Measurements from ENCODE around the gene LY6G6C. TPM values are rescaled to one million over a fixed set of nuclear protein-coding genes. Genes with fewer than 3 reads are reported as not detected.

LY6G6C gene
- total and polyA plus RNA-seq, 2 donors (not counting 1 experiment from before 2014, with no cell fraction given), result 0.13 TPM; not detected in 1

GRCh38 chr6:31693535-31693934 lies 28.0 kb downstream of the LY6G6C start:
- Histone ChIP-seq H3K4me1 (ENCODE audit: control insufficient read depth in 2 of 2, insufficient read depth in 2 of 2, low read length in 2 of 2) (peaks cover 10 to 18% of the 10 kb centered on the region in 2 donors), H3K36me3 (replicated peaks in 1 of 2; ENCODE audit: control extremely low read depth in 1 of 2, control insufficient read depth in 1 of 2, extremely low read depth in 1 of 2, insufficient read depth in 2 of 2, low read length in 1 of 2) (peaks cover 0 to 77% of the 10 kb centered on the region in 2 experiments), H3K4me3 (ENCODE audit: control extremely low read depth in 1 of 5, extremely low read depth in 1 of 5, insufficient read depth in 1 of 5, low read depth in 2 of 5, low read length in 4 of 5) (no peak overlapping the region), H3K9ac (ENCODE audit: low read length) (no peak overlapping the region), H3K79me2 (ENCODE audit: control insufficient read depth, insufficient read depth, low read length) (no peaks in the 10 kb centered on the region), H4K20me1 (ENCODE audit: control insufficient read depth, insufficient read depth, low read length, poor library complexity, severe bottlenecking) (no peaks in the 10 kb centered on the region), H3K4me2 (replicated peaks; ENCODE audit: low read depth, low read length, poor library complexity, severe bottlenecking) (no peak overlapping the region), H3K27me3 (replicated peaks in 1 of 4; ENCODE audit: control extremely low read depth in 1 of 4, control insufficient read depth in 3 of 4, insufficient read depth in 4 of 4, low read length in 3 of 4) (no peaks in the 10 kb centered on the region), H2AFZ (ENCODE audit: insufficient read depth, low read depth, low read length, poor library complexity, severe bottlenecking) (no peak overlapping the region), H3K9me3 (ENCODE audit: control extremely low read depth in 1 of 3, control insufficient read depth in 2 of 3, insufficient read depth in 1 of 3, low read length in 2 of 3) (no peaks in the 10 kb centered on the region), H3K27ac (ENCODE audit: low read length in 2 of 2) (no peak overlapping the region)
- no peak for ATAC-seq (ENCODE audit: low read depth)
- intact Hi-C loops (cut with micrococcal nuclease), result no loop called here
- no peak overlapping the region for H3K4me3 Mint-ChIP-seq
- POLR2A ChIA-PET, result interaction anchor here (0.6 kb wide), 1 partner anchor 273 kb away, joined by 4 read pairs; no protein-coding TSS in a partner anchor
- no peaks in the 10 kb centered on the region for H3K9me3 Mint-ChIP-seq (ENCODE audit: insufficient read depth)
- 100% methylated on average over 1 of the region's 6 CpGs for WGBS (ENCODE audit: insufficient coverage)
- peaks cover 19% of the 10 kb centered on the region for H3K4me1 Mint-ChIP-seq
- no peak overlapping the region for H3K27ac Mint-ChIP-seq
- CTCF ChIA-PET, result interaction anchor here (0.5 to 1.3 kb wide), 3 partner anchors 9 to 294 kb away, joined by 3 to 4 read pairs (median 3); no protein-coding TSS in a partner anchor
- TF ChIP-seq CTCF (IDR thresholded peaks at IDR 0.05) (no peak), EZH2 (IDR thresholded peaks at IDR 0.05; ENCODE audit: borderline replicate concordance, insufficient read depth, low read depth, low read length, poor library complexity, severe bottlenecking) (no peak)
- H3K27me3 Mint-ChIP-seq, result no peaks in the 10 kb centered on the region
- DNase-seq, result no peak

- Histone ChIP-seq H3K27me3 (replicated peaks in 1 of 4; ENCODE audit: control extremely low read depth in 1 of 4, control insufficient read depth in 3 of 4, insufficient read depth in 4 of 4, low read length in 3 of 4) (no peaks in the 10 kb centered on the region), H3K4me1 (ENCODE audit: control insufficient read depth in 2 of 2, insufficient read depth in 2 of 2, low read length in 2 of 2) (peaks cover 10 to 18% of the 10 kb centered on the region in 2 donors), H2AFZ (ENCODE audit: insufficient read depth, low read depth, low read length, poor library complexity, severe bottlenecking) (no peak overlapping the region), H3K4me2 (replicated peaks; ENCODE audit: low read depth, low read length, poor library complexity, severe bottlenecking) (no peak overlapping the region), H3K79me2 (ENCODE audit: control insufficient read depth, insufficient read depth, low read length) (no peaks in the 10 kb centered on the region), H3K36me3 (replicated peaks in 1 of 2; ENCODE audit: control extremely low read depth in 1 of 2, control insufficient read depth in 1 of 2, extremely low read depth in 1 of 2, insufficient read depth in 2 of 2, low read length in 1 of 2) (peaks cover 0 to 81% of the 10 kb centered on the region in 2 experiments), H3K27ac (ENCODE audit: low read length in 2 of 2) (no peak overlapping the region), H3K9ac (ENCODE audit: low read length) (no peak overlapping the region), H3K4me3 (ENCODE audit: control extremely low read depth in 1 of 5, extremely low read depth in 1 of 5, insufficient read depth in 1 of 5, low read depth in 2 of 5, low read length in 4 of 5) (no peak overlapping the region), H3K9me3 (ENCODE audit: control extremely low read depth in 1 of 3, control insufficient read depth in 2 of 3, insufficient read depth in 1 of 3, low read length in 2 of 3) (no peaks in the 10 kb centered on the region), H4K20me1 (ENCODE audit: control insufficient read depth, insufficient read depth, low read length, poor library complexity, severe bottlenecking) (no peaks in the 10 kb centered on the region)
- intact Hi-C loops (cut with micrococcal nuclease), result no loop called here
- WGBS (ENCODE audit: insufficient coverage), result 94% methylated on average over 8 of the region's 9 CpGs
- Mint-ChIP-seq H3K27me3 (no peaks in the 10 kb centered on the region), H3K4me1 (peaks cover 17% of the 10 kb centered on the region), H3K9me3 (ENCODE audit: insufficient read depth) (no peaks in the 10 kb centered on the region), H3K27ac (no peak overlapping the region), H3K4me3 (no peak overlapping the region)
- DNase-seq (no peak), ATAC-seq (ENCODE audit: low read depth) (no peak)
- TF ChIP-seq EZH2 (IDR thresholded peaks at IDR 0.05; ENCODE audit: borderline replicate concordance, insufficient read depth, low read depth, low read length, poor library complexity, severe bottlenecking) (no peak), CTCF (IDR thresholded peaks at IDR 0.05) (no peak)
- ChIA-PET POLR2A (interaction anchor here (0.5 to 0.6 kb wide), 4 partner anchors 8 to 273 kb away, joined by 3 to 5 read pairs (median 4); no protein-coding TSS in a partner anchor), CTCF (interaction anchor here (0.5 to 0.9 kb wide), 2 partner anchors 142 to 294 kb away, joined by 4 read pairs; no protein-coding TSS in a partner anchor)
These were observed 28.7 kb downstream of the LY6G6C start for GRCh38 chr6:31692886-31693285.
